Myocyte (in vitro differentiated cells): ENCODE measurements around the gene FBF1. TPM values are rescaled to one million over a fixed set of nuclear protein-coding genes. Genes with fewer than 3 reads are reported as not detected.

Experiments used
- DNase-seq: peaks from one replicate; pipeline ENCODE4 v3.0.0-alpha.2; 2012; ENCODE audit warnings: low read depth
- total RNA-seq: library from RNA; depleted of rRNA; stranded (reverse); fragments of >200 nt; gene quantifications from 2 replicates; pipeline ENCODE4 v1.2.3, GENCODE V29; 2014

FBF1 gene
- total RNA-seq, 1 donor from 2014 or later = 7.8 TPM

DNA sequence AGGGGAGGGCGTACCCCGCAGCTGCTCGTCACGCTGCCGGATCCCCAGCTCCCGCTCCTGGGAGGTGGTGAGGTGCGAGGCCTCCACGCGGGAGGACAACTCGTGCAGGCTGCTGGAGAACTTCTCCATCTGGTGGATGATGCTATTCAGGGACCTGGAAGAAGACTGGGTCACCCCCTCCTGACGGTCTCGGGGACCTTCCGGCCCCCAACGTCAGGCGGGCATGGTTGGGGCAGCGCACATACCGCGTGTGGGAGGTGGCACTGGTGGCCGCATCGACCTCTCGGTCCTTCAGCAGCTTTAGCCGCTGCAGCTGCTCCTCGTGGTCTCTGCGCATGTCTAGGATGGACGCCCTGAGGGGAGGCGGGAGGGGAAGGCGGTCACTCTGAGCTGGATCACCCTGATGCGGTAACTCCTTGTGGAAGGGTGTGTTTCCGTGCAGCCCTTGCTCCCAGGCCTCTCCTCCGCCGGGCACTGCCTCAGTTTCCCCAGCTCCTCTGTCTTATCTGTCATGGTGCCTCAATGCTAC, 22.9 kb downstream of the FBF1 start:
- no peak for DNase-seq

DNA sequence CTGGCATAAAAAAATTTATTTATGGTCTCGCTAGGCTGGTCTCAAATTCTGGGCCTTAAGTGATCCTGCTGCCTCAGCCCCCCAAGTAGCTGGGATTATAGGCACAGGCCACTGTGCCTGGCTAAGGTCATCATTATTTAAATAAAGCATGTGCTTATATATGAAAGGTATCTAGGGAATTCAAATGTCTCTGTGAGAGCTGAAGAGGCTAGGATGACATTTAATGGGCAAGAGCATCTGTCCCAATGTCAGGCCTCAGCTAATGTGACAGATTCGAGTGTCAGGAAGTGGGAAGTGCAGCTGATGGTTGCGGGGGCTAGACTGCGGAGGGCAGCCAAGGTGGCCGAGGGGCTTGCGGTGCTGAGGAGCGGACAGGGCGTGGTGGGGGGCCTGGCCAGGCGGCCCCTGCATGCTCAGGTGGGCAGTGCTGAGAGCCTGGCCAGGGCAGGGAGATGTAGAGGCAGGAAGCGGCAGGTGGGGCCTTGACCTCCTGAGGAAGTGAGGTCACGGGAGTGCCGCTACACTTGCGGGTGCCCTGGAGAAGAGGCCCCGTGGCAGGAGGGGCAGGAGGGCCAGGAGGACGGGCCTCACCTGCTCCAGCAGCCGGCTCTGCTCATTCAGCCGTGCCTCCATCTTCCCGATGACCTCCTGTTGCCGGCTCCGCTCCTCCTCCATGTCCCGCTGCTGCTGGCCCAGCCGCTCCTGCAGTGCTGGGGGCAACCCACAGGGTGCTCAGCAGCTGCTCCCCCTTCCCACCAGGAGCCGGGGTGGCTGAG, 23.5 kb downstream of the FBF1 start:
- no peak for DNase-seq

DNA sequence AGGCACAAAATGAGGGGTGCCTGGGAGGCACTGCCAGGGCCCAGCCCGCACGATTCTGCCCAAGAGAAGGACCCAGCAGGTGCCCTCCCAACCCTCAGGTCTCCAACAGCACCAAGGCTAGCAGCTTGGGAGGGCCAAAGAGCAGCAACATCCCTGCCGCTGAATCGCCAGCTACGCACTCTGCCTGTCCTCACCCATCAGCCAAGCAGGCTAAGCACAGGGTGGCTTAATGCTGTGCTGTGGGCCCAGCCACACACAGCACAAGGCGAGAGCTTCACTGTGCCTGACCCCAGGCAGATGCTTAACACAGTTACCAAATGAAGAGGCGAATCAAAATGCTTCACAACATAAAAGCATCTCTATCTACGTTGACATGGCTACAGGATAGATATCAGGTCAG, 25.6 kb downstream of the FBF1 start:
- no peak for DNase-seq

DNA sequence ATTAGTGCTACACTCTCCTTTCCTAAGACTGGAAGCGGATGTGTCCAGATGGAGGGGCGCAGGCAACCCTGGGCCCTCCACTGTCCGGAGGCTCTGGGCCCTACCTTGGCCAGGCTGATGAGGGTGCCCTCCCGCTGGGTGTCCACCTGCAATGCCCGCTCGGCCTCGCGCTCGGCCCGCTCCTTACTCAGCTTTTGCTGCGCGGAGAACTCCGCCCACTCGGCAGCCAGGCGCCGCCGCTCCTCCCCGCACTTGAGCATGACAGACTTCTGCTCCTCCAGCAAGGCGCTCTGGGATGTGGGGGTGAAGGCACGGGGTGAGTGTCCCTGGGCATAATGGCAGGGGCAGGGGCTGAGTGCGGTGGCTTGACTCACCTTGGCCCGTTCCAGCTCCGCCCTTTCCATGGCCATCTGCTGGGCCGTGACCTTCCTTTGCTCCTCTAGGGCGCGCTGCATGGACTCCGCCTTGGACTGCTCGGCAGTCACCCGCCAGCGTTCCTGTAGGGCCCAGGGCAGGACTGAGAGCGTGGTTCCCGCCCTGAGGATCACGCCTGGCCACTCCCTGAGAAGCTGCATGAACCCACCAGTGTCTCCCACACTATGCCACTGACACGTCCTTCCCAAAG, 26.1 kb downstream of the FBF1 start:
- DNase-seq = no peak

DNA sequence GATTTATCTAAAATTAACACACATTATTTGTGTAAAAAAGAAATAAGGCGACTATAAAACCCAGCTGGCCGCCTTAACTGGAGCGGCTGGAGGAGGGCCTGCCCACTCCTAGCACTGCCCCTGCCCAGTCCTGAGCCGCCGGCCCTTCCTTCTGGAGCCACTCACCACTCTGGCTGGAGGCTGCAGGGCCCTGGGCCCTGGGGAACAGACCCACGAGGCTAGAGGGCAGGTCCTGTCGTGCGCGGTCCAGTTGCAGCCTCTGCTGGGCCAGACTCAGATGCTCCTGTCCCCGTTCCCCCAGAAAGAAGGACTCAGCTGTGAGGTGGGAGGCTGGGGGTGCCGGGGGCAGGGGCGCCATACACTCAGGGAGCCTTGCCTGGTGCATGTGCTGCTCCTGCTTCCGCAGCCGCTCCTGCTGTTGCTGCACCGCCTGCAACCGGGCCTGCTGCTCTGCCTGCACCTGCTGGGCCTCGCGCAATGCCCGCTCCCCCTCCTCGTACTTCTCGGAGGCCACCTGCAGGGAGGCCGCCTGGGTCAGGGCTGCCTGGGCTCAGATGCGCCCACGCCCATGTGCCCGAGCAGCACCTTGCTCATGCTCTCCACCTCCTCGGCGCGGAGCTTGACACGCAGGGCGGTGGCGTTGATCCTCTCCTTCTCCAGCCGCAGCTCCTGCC, 27.2 kb downstream of the FBF1 start:
- no peak for DNase-seq

DNA sequence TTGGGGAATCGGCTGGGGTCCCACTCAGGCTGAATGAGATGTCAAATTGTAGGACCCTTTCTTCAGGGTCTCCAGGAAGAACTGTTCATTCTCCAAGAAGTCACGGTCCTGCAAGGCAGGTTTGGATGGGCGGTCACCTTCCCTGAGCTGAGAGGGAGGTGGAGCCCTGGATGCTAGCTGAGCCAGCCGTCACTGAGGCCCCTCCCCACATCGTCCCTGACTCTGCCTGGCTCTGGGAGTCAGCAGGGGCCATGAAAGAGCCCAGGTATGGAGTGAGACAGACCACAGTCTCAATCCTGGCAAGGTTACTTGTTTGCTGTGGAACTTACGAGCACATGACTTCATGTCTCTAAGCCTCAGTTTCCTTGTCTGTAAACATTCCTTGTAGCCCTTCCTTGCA, 30.1 kb downstream of the FBF1 start:
- no peak for DNase-seq

DNA sequence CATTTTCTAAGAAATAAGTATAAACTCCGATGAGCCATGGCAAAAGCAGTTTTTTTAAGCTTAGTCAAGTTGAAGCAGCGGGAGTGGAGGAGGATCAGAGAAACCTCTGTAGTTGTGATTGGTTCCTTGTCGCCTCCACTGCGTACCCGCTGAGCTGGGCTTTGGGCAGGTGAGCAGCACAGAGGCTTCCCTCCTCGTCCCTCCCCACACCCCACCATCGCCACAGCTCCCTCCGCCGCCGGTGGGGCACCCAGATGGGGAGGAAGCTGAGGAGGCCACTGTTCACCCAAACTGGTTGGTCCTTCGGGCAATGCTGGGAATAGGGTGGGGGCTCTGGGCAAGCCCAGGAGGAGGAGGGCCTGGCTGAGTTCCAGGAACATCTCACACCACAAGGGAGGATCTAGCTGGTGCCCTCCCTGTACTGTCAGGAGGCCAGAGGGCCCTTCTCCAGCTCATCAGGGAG, 31.0 kb downstream of the FBF1 start:
- no peak for DNase-seq

DNA sequence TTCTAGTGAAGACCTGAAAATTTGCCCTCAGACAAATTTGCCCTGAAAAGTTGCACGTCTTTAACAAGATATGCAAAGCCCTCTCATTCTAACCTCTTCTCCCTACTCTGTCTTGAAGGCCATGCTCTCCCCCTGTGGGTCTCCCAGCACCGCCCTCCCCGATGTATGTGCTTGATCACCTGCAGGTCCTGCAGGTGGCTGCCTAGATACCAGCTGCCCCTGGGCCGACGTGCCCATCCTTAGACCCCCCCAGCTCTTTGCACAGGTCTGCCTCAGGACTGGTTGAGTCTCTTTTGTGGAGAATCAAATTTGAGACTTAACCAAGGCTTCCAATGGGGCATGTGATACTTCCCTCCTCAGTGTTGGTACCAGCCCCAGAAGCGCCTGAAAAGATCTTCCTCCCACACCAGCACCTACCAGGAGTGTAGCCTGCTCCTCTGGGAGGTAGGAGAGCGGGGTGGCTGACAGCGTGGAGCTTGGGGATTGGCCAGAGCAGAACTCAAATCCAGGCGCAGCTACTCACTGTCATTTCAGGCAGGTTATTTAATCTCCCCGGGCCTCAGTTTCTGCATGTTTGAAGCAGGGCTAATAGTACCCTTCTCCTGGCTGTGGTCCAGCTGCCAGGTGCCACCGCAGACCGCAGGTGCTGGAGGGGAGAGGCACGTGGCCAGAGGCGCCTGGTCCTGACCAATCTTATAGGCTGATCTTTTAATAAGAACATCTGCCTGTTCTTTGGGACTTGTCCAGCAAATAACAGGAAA, 31.6 kb downstream of the FBF1 start:
- DNase-seq = no peak

DNA sequence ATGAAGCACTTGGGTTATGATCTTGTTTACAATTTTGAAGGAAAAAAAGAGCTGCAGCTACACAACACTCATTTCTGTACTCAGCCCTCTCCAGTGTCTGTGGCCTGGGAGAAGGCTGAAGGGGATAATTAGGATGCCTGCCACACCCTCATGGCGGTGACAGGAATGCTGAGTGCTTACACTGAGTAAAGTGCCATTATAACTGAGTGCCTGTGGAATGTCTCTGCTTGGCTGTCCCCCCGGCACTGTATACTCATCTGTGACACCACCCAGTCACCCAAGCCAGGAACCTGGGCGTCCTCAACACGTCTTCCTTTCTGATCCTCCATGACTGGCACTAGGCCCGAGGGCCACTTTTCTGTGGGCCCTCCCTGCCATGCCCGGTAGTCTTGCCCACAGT, 32.6 kb downstream of the FBF1 start:
- peak; percentile 85 for DNase-seq

DNA sequence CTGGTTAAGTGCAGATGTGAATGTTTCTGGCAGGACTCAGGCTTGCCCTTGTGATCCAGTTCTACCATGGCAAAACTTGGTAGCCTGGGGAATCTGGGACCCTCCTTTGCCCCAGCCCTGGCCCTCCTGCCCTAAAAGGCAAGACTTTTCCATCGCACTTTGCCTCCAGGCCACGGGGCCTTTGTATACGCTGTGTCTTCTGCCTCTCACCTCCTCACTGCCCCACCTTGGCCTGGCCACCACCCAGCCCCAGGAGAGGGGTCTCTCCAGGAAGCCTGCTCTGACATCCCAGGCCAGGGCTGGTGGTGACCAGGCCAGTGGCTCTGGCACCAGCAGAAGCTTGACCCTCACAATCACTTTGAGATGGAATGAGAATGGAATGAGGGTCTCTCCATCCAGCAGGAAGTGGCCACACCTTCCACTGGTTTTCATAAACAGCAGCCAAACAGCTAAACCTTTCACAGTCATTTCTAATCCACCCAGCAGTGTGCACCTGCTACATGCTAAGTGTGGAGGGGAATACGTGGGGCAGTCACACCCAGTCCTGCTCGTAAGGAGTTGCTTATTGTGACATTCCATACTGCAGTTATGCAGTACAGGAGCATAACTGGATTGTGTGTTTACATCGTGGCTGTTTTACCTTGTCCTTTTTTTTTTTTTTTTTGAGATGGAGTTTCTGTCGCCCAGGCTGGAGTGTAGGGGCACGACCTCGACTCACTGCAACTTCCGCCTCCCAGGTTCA, 34.5 kb downstream of the FBF1 start:
- DNase-seq = no peak

DNA sequence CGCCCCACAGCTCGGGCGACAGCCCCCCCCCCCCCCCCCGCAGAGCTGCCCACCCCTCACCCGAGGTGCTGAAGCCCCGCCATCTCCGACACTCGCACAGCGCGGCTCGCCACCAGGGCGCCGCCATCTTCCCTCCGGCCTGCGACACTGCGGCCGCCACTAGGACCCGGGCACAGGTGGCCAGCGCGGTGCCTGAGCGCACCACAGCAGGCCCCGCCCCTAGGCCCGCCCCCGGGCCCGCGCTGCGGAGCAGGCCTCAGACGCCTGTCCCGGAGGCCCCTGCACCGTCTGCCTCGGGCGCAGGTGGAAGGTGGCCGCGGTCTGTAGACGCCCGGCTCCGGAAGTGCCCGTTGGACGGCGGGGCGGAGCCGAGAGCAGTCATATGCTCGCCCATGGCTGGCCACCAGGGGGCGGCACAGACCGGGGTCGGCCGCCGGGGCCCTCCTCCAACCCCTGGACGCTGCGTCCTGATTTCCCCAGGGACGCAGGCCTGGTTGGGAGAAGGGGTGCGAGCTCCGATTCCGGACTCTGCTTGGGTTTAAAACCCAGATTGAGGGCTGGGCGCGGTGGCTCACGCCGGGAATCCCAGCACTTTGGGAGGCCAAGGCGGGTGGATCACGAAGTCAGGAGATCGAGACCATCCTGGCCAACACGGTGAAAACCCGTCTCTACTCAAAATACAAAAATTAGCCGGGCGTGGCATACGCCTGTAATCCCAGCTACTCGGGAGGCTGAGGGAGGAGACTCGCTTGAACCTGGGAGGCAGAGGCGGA, 35.9 kb downstream of the FBF1 start, which contains the start of gene MRPL38:
TSS of gene MRPL38 (minus strand) at position 136 of the 773 bp plus-strand sequence. CDS start at position 127, 9 bp downstream.
- DNase-seq = peak; percentile 93

DNA sequence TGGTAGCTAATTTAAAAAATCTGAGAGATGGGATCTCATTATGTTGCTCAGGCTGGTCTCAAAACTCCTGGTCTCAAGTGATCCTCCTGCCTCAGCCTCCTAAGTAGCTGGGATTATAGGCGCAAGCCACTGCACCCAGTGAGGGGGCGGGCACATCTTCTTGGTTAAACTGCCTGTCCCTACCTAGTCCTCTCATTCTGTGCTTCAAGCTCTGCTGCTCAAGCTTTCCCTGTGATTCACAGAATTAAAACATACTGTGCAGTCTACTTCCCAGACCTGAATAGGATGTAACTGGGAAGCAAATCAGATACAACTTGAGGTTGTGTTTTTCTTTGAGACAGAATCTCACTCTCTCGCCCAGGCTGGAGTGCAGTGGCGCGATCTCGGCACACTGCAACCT, 38.4 kb downstream of the FBF1 start:
- DNase-seq = no peak

DNA sequence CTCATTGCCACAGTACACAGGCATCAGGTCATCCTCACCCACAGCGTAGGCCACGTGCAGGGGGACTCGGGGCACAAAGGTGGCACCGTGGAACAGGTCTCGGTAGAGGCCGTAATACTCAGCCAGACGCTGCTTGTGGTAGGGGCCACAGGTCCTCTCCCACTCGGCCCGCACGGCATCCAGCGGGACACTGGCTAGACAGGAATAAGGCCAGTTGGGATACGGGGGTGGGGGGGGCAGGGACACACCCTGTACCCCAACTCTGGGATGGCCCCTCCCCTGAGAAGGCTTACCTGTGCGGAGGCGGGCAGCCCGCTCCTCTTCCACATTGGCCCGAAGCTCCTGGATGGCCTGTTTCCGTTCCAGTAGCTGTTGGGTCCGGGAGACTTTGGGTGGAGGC, 39.1 kb downstream of the FBF1 start:
- DNase-seq = no peak

DNA sequence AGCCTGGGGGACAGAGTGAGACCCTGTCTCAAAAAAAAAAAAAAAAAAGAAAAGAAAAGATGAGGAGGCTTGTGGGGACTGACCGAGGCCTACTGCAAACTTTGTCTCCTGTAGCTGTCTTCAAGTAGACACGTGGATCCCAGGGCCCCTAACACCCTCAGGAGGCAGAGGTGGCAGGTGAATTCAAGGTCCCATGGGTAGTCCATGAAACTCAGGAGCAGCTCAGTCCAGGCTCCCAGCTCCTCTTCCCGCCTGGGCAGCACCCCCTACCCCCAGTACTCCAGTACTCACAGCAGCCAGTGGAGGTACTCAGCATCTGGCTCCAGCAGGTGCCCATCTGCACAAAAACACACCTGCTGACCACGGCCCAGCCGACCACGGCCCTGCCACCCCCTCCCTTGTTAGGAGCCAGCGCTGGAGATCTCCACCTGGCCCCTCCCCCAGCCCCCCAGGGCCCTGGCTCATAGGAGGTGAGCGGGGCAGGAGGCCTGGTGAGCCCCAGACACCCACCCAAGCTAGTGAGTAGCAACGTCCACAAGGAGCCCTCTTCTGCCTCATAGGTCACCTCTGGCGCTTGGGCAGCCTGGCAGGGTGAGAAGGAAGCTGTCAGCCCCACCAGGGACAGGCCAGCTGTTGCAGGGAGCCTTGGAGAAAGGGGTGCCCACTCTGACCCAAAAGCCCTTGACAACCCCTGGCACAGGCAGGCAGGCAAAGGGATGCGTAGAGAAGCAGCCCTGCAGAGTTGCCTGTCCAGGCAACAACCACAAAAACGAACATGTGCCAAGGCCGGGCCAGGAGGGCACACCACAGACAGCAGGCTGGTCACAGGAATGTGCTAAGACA, 39.9 kb downstream of the FBF1 start:
- DNase-seq = no peak

DNA sequence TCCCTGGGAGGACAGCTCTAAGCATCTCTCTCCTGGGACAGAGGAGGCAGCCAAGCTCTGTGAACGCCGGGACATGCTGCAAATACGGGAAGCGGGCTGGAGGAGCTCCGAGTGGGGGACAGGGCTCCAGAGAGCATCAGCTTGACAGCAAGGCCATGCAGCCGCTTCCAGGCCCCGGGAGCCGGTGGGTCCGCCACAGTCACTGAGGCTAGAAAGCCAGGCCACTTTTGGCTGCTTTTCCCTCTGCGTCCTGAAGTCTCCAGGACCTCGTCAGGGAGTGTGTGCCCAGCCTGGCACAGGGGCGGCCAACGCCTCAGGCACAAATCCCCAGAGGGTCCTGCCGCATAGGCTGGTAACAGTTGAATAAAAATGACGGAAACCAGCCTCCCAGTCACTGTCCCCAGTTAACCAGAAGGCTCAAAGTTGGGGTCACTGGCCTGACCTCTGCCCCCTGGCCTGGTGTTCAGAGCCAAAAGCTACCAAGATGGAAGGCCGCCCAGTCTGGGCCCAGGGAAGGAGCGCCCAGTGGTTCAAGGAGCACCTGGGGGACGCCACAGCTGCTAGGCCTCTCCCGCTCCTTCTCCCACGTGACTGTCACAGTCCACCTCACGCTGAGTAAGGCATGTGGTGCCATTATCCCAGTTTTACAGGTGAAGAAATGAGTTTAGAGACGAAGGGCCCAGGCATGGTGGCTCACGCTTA, 40.9 kb downstream of the FBF1 start:
- no peak for DNase-seq

DNA sequence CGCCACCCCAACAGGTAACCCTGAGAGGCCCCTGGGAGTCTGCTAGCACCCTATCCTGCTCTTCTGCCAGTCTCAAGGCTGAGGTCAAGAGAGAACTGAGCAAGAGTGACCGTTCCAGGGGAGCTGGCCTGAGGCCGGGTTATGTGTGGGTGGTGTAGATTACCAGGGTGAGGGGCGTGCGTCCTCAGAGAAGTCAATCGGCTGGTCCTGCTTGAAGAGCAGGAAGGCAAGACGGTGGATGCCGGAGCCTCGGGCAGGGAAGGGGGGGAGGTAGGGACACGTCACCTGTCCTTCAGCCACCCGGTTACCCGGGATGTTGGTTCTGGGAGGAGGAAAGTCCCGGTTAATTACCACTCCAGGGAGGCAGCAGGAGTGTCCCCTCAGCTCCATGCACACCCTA, 41.5 kb downstream of the FBF1 start:
- no peak for DNase-seq

DNA sequence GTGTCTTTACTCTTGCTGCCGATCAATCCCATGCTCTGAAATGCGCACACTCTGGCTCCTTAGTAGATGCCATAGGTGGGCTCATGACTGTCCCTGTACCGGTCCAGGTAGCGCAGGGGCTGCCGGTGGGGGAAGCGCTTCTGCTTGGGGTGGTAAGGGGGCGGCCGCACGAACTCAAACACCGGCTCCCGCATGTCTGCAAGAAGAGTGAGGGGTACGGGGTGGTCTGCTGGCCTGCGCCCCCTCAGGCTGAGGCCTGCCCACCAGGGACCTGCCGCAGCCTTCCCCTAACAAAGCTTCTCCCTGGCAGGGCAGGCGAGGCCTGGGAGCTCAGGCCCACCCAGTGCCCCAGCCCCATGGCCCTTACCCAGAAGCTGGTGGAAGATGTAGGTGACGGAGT, 42.1 kb downstream of the FBF1 start:
- DNase-seq = no peak

DNA sequence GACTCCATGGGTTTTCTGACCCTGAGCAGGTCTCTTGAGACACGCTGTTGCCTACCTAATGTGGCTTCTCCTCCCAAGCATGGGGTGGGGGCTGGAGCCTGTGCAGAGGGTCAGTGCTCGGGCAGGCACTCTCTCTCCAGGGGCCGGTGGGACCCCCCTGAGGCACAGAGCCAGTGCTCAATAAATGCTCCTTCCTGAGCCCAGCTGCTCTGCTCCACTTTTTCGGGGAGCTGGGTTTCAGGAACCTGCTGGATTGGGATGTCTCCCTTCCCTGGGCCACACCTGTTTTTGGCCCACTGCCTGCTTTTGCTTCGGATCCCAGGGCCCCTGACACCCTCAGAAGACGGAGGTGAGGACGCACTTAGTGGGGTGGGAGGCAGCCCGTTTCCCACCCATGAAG, 42.8 kb downstream of the FBF1 start:
- no peak for DNase-seq
